ENCODE measurements around the gene EPHB3.
A peak's percentile ranks its signal among the peaks of the same experiment; 100 is the strongest.

The EPHB3 gene

DNA sequence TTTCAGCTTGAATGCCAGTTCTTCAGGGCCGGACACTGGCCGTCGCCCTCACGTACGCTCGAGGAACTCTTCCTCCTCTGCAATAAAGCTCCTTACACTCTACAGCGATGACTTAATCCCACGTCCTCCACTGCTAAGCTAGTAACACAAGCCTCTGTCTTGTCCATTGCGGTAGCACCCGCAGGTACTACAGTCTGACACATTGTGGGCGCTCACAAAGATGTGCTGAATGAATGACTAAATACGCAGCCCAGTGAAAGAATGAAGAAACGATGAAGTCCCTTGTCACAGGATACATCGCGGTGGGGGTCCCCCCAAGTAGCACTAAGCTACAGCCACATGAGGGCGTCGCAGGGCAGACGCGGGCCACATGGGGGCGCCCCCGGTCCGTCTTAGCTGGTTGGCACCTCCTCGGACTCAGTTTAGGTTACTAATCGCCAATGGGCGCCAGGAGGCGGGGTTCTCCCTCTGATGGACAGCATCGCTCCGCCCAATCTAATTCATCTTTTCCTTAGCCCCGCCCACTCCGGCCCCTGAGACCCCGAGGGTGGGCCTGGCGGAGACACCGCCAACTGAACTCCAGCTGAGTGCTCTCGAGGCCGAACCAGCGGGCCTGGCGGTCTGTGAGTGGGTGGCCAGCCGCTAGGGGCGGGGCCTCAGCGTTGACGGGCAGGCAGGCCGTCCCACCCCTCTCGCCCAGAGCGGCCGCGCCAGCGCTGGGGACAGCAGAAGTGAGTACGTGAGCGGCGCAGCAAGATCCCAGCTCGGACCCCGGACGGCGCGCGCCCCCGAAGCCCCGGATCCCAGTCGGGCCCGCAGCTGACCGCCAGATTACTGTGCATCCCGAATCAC, at the start of gene EPHB3:
EPHB3 (plus strand) TSS at position 725 of the 852 bp plus-strand sequence. CDS start 451 bp downstream, outside the sequence.
- DNase-seq (ENCODE audit: low read depth), result peak; percentile 98

DNA sequence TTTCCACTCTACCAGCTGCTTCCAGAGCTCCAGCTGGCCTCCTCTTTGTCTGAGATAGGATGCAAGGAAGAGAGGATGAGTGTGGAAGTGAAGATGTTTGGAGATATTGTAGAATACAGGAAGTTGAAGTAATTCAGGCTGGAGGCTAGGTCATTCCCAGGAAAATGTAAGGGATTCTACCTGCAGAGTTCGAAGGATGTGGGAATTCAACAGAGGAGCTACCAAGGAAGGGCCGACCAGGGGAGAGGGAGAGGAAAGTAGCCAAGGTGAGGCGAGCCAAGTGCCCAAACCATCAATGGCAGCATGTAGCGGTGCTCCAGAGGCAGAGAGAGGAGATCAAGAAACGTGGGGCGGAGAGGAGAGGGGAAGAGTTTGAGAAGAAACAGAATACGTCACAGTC, 49.0 kb upstream of the EPHB3 start:
- no peak for DNase-seq (ENCODE audit: low read depth)

DNA sequence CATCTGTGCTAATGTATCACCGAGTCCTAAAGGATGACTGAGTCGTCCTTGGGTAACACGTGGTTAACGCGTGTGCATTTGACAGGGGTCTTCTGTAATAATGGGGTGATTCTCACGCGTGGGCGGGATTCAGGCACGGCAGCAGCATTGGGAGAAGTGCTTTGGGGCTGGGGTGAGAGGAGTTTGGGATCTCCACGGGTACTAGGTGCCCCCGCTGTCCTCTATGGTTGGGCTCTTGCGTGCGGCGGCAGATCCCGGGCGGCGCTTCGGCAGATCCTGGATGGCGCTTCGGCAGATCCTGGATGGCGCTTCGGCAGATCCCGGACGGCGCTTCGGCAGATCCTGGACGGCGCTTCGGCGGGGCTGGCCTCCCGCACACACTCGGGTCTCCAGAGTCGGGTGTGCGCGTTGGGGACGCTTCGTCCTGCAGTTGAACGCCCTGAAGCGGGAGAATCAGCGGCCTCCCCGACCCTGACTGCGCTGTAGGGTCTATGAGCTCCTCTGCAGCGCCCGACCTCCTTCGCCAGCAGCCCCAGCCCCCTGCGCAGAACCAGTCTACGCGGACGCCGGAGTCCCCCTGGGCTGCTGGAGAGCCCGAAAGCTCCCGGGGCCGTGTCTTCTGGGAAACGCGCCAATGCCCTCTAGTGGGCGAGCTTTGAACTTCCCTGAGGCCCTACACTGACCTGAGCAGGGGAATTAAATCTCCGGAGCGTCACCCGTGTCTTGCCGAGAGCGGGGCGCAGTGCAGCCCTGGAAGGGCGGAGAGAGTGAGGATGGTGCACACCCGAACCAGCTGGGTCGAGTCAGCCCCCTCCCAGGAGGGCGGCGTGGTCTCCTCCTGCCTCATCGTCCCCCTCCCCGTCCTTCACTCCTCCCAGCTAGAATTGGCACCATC, 48.1 kb upstream of the EPHB3 start:
- DNase-seq (ENCODE audit: low read depth), result peak; percentile 71

DNA sequence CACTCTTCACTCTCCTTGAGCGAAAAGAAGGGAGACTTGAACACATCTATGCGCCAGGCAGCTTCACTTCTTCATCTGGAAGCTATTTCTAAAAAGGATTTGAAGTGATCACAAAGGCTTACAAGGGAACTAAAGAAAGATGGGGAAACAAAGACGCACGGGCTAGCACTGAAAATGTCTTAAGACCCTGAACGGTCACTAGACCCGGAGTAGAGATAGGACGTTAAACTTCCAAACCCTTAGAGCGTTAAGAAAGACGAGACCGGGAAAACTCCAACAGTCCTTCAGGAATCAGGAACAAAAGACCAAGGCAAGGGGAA, 47.5 kb upstream of the EPHB3 start:
- no peak for DNase-seq (ENCODE audit: low read depth)

DNA sequence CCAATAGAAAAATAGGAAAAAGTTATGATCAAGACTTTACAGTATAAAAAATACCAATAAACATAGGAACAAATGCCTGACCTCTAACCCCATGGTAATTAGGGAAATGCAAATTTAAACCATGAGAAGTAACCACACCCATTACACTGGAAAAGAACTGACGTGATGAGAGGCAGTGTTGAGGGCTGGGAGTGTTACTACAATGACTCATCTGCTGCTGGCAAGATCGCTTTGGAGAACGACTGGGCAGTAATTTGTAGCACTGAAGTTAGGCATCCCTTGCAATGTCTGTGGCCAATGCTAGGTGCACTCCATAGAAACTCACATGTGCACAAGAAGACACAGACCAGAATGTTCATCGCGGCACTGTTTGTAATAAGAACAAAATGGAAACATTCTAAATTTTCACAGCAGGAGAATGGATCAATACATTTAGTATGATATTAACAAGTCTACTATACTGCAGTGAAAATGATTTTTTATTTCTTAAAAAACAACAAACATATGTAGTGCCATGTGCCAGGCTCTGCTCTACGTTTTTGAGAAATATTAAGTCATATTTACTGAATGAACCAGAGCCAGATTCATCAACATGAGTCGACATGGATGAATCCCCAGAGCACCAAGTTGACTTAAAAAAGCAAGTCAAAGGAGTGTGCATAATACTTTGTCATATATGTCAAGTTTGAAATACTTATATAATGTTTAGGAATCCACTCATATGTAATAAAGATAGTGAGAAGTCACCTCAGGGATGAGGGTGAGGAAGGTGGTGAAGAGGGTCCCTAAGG, 37.6 kb upstream of the EPHB3 start:
- peak; percentile 74 for DNase-seq (ENCODE audit: low read depth)

DNA sequence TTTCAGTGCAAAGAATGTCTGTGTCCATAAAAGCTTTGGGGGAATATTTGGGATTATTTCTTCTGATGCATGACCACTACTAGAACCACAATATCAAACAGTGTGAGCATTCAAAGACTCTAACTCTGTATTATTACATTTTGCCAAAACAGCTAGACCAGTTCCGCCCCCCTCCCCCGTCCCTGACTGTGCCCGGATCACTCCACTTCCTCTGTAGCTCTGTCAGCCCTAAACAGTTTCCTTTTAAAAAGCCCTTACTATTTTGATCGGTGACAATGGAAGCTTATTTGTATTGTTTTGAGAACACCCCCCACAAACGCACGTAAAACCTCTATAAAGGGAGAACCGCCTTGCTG, 36.6 kb upstream of the EPHB3 start:
- DNase-seq (ENCODE audit: low read depth), result no peak

DNA sequence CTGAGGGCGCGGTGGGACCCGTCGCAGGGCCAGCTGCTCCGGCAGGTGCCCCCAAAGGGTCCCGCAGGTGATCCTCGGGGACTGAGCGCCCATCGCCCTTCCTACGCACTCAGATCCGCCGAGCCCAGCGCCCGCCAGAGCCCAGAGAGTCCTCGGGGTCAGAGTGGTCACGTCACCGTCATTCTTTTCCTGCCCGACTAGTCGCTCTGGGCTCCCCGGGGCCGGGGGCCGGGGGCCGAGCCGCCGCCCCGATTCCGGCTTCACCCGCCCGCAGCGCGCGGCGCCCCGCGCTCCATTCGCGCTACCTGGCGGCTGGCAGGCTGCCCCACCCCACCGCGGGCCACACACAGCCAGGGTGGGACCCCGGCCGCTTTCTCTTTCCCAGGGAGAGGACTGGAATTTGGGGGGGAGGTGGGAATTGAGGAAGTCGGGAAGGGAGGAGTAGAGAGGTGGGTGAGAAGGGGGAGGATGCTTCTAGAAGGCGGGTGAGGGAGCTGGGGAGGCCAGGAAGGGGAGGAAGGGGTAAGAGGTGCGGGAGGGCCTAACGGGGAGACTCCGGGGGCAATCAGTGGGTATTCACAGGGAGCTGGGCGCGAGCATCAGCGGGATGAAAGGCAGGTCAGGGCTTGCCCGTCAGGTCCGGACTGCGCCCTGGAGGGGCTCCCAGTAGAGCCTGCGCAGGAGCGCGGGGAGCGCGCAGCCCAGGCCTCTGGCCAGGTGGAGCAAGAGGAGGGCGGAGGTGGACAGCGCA, 36.1 kb upstream of the EPHB3 start:
- DNase-seq (ENCODE audit: low read depth), result no peak

DNA sequence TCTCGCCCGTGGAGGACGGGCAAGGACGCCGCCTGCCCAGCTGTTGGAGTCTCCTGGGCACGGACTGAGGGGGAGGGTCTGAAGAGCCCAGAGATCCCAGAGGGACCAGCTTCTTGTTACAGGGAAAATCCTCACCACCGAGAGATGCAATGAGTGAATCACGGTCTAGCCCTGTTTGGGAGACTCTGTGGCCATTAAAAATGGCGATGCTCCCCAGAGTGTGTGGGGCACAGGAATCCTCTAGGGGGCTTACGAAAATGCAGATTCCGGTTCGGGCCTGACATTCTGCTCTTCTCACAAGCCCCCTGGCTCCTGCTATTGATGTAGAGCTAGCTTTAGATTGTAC, 35.5 kb upstream of the EPHB3 start:
- no peak for DNase-seq (ENCODE audit: low read depth)

DNA sequence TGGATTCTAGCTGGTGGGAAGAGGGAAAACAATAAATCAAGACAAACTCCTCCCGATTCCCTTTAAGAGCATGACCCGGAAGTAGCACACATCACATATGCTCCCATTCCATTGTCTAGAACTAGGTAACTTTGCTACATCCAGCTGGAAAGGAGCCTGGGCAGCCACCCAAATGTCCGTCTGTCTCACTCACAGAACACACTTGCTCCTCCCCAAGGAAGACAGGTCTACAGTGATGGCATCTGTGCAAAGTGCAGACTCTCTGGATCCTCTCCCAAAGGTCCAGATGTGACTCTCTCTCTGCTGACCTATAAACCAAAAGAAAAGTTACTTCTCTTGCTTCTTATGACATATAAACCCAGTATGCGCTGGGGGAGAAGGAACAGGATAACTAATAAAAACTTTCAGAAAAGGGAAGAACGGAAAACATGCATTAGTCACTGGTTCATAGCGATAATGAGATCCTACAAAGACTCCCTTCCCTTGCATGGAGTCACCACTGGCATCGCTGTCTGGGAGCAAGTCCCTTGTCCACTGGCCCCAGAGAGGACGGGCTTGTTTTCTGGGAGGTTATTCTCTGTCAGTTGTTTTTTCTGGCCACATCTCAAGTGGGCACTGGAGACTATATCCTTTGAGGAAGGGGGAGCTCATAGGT, 29.8 kb upstream of the EPHB3 start:
- DNase-seq (ENCODE audit: low read depth), result no peak

DNA sequence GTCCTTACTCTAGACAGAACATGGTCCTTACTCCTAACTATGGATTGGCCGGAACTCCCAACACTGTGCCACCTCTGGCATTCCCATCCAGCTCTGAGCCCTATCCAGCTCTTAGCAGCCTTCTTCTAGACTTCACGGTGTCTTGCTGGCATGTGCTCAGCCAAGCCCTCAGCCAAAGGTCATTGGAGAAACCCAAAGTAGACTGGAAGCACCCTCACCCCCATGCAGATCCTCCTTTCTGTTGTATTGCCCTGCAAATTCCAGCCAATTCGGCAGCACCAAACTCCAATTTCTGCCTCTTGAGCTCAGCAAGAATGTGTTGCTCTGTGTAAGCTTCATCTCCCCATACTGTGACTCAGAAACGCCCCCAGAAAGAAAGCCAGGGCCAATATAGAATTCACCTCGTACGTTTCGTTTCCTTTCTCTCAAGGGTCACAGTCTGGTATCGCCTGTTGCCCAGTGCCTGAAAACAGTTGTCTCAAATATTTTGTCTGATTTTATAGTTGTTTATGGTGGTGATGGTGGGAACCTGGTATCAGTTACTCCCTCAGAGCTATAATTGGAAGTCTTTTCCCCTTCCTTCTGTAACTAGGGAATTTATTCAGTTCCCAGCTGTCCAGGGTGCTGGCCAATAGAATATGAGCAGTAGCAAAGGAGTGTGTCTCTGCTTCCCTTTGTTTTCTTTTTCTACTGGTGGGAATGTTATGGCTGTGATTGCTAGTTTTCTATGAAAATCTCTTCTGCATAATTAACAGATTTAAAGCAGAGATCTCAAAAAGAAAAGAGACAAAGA, 28.4 kb upstream of the EPHB3 start:
- DNase-seq (ENCODE audit: low read depth), result no peak

DNA sequence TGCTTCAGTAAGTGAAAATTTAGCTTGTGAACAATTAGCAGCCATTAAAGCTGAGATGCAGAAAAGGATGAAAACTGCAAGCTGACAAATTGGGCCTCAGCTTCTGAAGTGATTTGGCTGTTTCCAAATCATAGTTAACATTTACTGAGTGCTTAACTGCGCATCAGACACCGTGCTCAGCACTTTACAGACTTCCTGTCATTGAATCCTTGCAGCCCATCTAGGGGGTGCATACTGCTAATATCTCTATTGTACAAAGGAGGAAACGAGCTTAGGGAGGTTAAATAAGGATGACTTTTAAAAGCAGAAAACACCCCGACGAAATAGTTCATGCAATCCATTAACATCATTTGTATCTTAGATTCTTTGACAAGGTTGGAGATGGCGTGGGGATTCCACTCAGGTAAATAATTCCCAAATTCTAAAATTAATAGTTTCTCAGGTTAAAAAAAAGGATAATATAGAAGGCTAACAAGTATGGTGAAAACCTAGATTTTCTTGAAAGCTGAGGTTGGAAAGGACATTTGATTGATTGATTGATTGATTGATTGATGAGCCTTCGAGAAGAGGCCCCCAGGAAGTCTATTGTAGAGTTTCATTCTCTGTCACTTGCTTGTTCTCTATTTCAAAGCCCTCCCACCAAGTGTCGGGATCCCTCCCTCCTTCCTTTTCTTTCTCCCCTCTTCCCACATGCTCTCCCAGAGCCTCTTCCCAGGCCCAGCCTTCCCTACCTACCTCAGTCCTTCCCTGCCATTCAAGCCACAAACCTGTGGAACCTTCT, 23.5 kb upstream of the EPHB3 start:
- DNase-seq (ENCODE audit: low read depth), result no peak

DNA sequence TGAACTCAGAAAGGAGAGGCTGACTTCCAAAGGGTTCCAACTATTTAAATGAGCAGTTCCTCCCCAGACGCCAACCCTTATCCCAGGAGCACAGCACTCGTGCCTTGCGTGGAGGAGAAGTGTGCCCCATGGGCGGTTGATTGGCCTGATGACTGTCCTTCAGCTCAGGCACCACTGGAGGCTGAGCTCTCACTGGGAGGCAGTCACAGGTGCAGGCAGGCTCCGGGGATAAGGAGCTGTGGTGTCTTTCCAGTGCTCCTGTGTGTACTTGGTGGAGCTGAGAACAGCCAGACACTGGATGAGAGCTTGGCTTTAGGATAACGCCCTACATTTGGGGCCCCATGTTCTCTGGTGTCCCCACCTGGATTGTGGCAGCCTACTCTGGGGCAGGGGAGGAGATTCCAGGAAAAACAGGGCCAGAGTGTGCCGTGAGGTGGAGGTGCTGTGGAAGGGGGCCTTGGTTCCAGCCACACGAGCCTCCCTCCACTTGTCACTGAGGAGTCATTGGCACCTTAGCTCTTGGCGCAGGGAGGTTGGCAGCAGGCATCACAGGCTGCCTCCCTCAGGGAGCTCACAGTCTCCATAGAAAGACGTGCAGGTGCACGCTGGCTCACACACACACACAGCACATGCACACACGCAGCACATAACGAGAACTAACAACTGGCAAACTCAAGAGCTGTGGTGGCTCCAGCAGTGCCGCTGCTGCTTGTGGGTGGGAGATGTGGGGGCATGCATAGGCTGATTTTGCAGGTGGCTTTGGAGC, 22.7 kb upstream of the EPHB3 start:
- DNase-seq (ENCODE audit: low read depth), result no peak

DNA sequence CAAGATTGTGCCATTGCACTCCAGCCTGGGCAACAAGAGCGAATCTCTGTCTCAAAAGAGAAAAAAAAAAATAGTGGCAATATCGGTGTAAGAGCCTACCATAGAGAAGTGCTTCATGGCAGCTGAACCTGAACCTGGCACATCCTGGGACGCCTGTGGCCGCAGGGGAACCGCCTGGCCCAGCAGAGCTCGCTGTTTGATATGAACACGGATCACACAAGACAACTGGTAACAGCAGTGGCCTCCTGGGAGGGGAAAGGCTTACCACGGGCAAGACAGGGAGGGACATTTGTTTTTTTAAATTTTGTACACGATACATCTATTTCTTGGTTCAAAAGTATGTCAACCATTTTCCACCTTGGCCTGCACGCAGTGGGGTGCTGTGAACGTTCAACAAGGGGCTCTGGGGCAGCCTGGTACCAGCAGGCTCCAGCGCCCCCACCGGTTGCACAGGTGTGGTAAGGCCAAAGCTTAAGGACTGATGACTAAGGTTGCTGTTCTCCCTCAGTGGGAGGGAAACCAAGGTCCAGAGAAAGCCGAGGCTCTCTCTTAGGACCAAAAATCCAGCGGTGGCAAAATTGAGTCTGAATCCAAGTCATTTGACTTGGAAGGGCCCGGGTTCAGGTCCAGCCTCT, 21.7 kb upstream of the EPHB3 start:
- no peak for DNase-seq (ENCODE audit: low read depth)

DNA sequence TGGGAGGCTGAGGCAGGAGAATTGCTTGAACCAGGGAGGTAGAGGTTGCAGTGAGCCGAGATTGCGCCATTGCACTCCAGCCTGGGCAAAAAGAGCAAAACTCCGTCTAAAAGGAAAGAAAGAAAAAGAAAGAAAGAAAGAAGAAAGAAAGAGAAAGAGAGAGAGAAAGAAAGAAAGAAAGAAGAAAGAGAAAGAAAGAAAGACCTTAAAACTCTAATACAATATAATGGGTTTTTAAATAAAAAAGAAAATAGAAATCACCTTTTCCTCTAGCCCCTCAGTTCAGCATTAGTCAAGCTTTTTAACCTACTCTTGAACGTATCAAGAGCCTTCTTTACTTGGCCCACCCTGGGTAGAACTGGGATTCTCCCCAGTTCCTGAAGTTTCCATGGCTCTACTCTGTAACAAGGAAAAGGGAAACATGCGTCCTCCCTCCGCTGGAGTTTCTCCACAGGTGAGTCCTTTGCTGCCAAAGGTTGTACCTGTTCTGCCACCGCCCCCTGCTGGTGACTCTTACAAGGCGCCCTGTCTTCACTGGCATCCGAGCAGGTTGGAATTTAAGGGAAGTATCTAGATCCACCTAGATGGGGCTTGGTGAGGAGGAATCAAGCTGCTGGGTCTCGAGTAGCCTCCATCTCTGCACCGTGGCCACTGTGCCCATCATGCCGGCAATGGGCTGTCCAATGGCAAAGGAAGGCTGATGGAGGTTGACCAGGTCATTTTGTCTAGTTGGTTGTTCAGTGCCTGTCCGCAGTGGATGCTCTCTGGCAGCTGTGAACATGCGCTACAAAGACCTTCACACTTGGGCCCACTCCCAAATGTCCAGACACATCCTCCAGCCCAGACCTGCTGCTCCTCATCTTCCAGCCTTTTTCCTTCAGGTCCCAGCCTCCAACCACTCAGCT, 20.6 kb upstream of the EPHB3 start:
- DNase-seq (ENCODE audit: low read depth), result peak; percentile 39

DNA sequence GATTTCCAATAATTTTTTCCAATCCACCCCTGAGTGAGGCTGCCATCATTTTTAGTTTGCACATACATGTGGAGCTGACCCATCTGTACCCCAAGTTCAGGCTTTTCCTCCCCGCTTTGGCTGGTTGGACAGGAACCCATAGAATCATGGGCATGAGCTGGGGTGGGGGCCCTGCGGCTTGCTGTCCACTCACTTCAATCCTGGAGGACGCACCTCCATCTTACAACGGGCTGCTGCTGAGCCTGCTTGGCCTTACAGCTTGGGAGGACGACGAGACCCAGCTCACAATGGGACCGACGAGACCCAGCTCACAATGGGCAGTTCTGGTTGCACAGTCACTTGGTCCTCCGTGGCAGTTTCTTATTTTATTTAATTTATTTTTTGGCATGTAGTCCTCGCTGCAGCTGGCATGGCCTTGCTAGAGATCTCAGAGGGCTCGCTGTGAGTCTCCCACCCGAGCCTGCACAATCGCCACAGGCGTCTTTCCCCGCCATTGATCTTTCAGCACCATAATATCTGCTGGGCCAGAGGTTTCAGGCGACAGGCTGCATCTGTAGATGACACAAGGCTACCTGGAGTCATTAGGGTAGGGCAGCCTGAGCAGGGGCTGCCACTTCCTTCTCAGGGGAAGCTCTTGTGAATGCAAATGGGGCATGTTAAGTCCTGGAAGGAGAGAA, 19.6 kb upstream of the EPHB3 start:
- DNase-seq (ENCODE audit: low read depth), result no peak

DNA sequence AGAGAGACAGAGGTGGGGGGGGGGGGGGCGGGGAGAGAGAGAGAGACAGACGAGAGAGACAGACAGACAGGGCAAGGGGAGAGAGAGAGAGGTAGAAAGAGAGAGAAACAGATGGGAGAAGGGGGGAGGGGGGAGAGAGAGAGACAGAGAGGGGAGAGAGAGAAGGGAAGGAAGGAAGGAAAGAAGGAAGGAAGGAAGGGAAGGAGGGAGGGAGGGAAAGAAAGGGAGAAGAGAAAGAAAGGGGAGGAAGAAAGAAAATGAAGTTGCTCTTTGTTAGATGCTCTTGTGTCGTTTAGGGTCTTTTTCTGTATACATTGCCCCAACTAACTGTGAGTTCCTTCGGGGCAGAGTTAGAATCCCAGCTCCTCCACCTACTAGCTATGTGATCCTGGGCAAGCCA, 19.0 kb upstream of the EPHB3 start:
- no peak for DNase-seq (ENCODE audit: low read depth)

DNA sequence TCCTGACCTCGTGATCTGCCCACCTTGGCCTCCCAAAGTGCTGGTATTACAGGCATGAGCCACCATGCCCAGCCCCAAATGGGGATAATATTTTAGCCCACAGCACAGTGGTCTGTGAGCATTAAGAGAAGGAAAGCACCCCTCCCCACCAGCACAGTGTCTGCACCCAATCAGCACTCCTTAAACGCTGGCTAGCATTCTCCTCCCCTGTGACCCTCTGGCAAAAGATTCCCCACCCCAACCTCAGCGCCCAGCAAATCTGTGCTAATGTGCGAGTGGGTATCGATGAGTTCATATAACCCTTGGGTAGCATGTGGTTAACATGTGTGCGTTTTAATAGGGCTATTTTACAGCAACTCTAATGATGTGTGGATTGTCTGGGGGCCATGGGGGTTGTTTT, 18.3 kb upstream of the EPHB3 start:
- DNase-seq (ENCODE audit: low read depth), result no peak

Measured in iris pigment epithelial cell (primary cell).